Caco-2 (cell line): Measurements from ENCODE around the gene SP100. TPM values are rescaled to one million over a fixed set of nuclear protein-coding genes. Genes with fewer than 3 reads are reported as not detected.
"Not testable (repeated sequence)": the region's sequence is repeated elsewhere in the genome, so short reads cannot be mapped to it uniquely, and the experiment has no call there.

ENCODE experiments used
- BruUV-seq: library from RNA; stranded (reverse); fragments of 400-500 nt; replicated peaks from 2 replicates; lab custom pipeline; 2021; lab: Mats Ljungman, UMichigan
- CTCF ChIA-PET: fragments of 300-600 bp; sonication (Branson Sonifier 250); formaldehyde crosslinking; loops from one replicate; lab custom pipeline; 2022; ENCODE audit warnings: antibody characterized with exemption; lab: Charles Lee
- POLR2A ChIA-PET: fragments of 300-600 bp; sonication (Branson Sonifier 250); formaldehyde crosslinking; loops from one replicate; lab custom pipeline; 2022; ENCODE audit warnings: antibody characterized with exemption; lab: Charles Lee
- DNase-seq, 2 experiments: peaks; one replicate each; pipeline versions ENCODE4 v3.0.0 to v3.0.0-alpha.2; 2020 to 2022
- H3K27me3 ChIP-seq: replicated peaks from 2 replicates; pipeline ENCODE4 v1.6.0; 2011; ENCODE audit warnings: low read length; ENCODE audit not compliant: control insufficient read depth, insufficient read depth
- H3K36me3 ChIP-seq: 2 replicates; pipeline ENCODE4 v1.5.1; 2011; ENCODE audit warnings: low read length; ENCODE audit not compliant: control insufficient read depth, insufficient read depth
- H3K4me1 ChIP-seq: fragments of 250-450 bp; sonication (Bioruptor Pico); 2 replicates; pipeline ENCODE4 v1.5.1; 2020; ENCODE audit warnings: mild to moderate bottlenecking
- H3K4me3 ChIP-seq: 2 replicates; pipeline ENCODE4 v1.5.1; 2011; ENCODE audit warnings: low read depth, mild to moderate bottlenecking, control low read depth, low read length
- H3K9me3 ChIP-seq: fragments of 250-450 bp; sonication (Bioruptor Pico); 2 replicates; pipeline ENCODE4 v1.5.1; 2020; ENCODE audit warnings: mild to moderate bottlenecking, moderate library complexity
- H3K27ac Mint-ChIP-seq: one replicate; pipeline ENCODE4 v1.8.0; 2022; ENCODE audit warnings: mixed read lengths; ENCODE audit not compliant: unreplicated experiment
- H3K27me3 Mint-ChIP-seq: one replicate; pipeline ENCODE4 v1.8.0; 2022; ENCODE audit warnings: mixed read lengths; ENCODE audit not compliant: insufficient read depth, unreplicated experiment
- H3K36me3 Mint-ChIP-seq: one replicate; pipeline ENCODE4 v1.8.0; 2022; ENCODE audit warnings: mild to moderate bottlenecking, mixed read lengths; ENCODE audit not compliant: insufficient read depth, unreplicated experiment
- H3K4me1 Mint-ChIP-seq: one replicate; pipeline ENCODE4 v1.8.0; 2022; ENCODE audit warnings: low read depth, mixed read lengths; ENCODE audit not compliant: unreplicated experiment
- H3K4me3 Mint-ChIP-seq: one replicate; pipeline ENCODE4 v1.8.0; 2022; ENCODE audit warnings: mild to moderate bottlenecking, moderate library complexity, mixed read lengths; ENCODE audit not compliant: unreplicated experiment
- H3K9me3 Mint-ChIP-seq: one replicate; pipeline ENCODE4 v1.8.0; 2022; ENCODE audit warnings: mixed read lengths; ENCODE audit not compliant: unreplicated experiment
- CTCF ChIP-seq, 2 experiments: fragments of 200-600 bp in 1 of 2; IDR thresholded peaks; 1 replicate in 1 of 2; 2 replicates in 1 of 2; pipeline versions ENCODE4 v1.5.1 to v1.8.0; 2011 to 2022; ENCODE audit warnings: antibody characterized with exemption in 1 of 2, control low read depth in 1 of 2, inconsistent platforms in 1 of 2, low read depth in 1 of 2, low read length in 1 of 2, mild to moderate bottlenecking in 1 of 2, moderate library complexity in 1 of 2; ENCODE audit not compliant: insufficient read depth in 1 of 2, severe bottlenecking in 1 of 2, unreplicated experiment in 1 of 2
- intact Hi-C: fragments of 100-400 bp; cut with micrococcal nuclease; formaldehyde crosslinking; loops from one replicate; pipeline ENCODE4 v1.10.0; 2022; ENCODE audit not compliant: unreplicated experiment
- total RNA-seq: library from RNA; stranded (reverse); gene quantifications from 2 replicates; pipeline ENCODE4 v1.2.3, GENCODE V29; 2022

The SP100 gene
- total RNA-seq, 1 experiment from 2014 or later, result 7.8 TPM

- intact Hi-C loops, result no loop called here
- TF ChIP-seq CTCF (IDR thresholded peaks at IDR 0.05; ENCODE audit: insufficient read depth in 1 of 2, low read depth in 1 of 2, low read length in 1 of 2, severe bottlenecking in 1 of 2, unreplicated experiment in 1 of 2), result no peak
- no peak overlapping the region for H3K4me3 Mint-ChIP-seq
- H3K36me3 Mint-ChIP-seq, result no peaks in the 10 kb centered on the region
- no peaks in the 10 kb centered on the region for H3K9me3 ChIP-seq
- no peaks in the 10 kb centered on the region for H3K36me3 ChIP-seq
- no peak for DNase-seq
- H3K4me3 ChIP-seq, result no peak overlapping the region
- BruUV-seq, result no TSS peak
- peaks cover under 1% of the 10 kb centered on the region for H3K9me3 Mint-ChIP-seq
- no peaks in the 10 kb centered on the region for H3K4me1 Mint-ChIP-seq
- no peak overlapping the region for H3K27ac Mint-ChIP-seq
- ChIA-PET POLR2A (no interaction called here), CTCF (no interaction called here)
- no peaks in the 10 kb centered on the region for H3K27me3 Mint-ChIP-seq
- H3K4me1 ChIP-seq, result no peaks in the 10 kb centered on the region
- H3K27me3 ChIP-seq, result no peaks in the 10 kb centered on the region
Observed at GRCh38 chr2:230434677-230435324, 18.8 kb downstream of the SP100 start.

GRCh38 chr2:230435431-230435830 lies 19.4 kb downstream of the SP100 start:
- intact Hi-C loops, result no loop called here
- Mint-ChIP-seq H3K27me3 (no peaks in the 10 kb centered on the region), H3K36me3 (no peaks in the 10 kb centered on the region), H3K4me1 (no peaks in the 10 kb centered on the region), H3K4me3 (no peak overlapping the region), H3K9me3 (no peaks in the 10 kb centered on the region), H3K27ac (no peak overlapping the region)
- no peak overlapping the region for H3K4me3 ChIP-seq
- CTCF ChIA-PET, result no interaction called here
- TF ChIP-seq CTCF (IDR thresholded peaks at IDR 0.05; ENCODE audit: insufficient read depth in 1 of 2, low read depth in 1 of 2, low read length in 1 of 2, severe bottlenecking in 1 of 2, unreplicated experiment in 1 of 2), result no peak
- BruUV-seq, result no TSS peak
- no peak for DNase-seq
- H3K27me3 ChIP-seq, result no peaks in the 10 kb centered on the region
- POLR2A ChIA-PET, result no interaction called here
- H3K4me1 ChIP-seq, result no peaks in the 10 kb centered on the region
- H3K9me3 ChIP-seq, result no peaks in the 10 kb centered on the region
- H3K36me3 ChIP-seq, result no peaks in the 10 kb centered on the region

DNA sequence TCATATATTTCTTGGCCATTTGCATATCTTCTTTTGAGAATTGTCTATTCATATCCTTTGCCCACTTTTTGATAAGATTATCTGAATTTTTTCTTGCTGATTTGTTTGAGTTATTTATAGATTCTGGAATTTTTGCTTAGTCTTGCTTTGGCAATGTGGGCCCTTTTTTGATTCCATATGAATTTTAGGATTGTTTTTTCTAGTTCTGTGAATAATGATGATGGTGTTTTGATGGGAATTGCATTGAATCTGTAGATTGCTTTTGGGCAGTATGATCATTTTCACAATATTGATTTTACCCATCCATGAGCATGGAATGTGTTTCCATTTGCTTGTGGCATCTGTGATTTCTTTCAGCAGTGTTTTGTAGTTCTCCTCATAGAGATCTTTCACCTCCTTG lies 23.1 kb downstream of the SP100 start:
- intact Hi-C loops, CTCF ChIA-PET, H3K27ac Mint-ChIP-seq, H3K36me3 Mint-ChIP-seq, H3K27me3 Mint-ChIP-seq, H3K4me3 ChIP-seq, H3K9me3 Mint-ChIP-seq, H3K9me3 ChIP-seq, DNase-seq, H3K36me3 ChIP-seq, H3K4me3 Mint-ChIP-seq, BruUV-seq, H3K27me3 ChIP-seq, H3K4me1 Mint-ChIP-seq, POLR2A ChIA-PET, H3K4me1 ChIP-seq: not testable (repeated sequence)
